IMR-90 (cell line): ENCODE measurements around the gene KLHL11. TPM values are rescaled to one million over a fixed set of nuclear protein-coding genes. Genes with fewer than 3 reads are reported as not detected.

ENCODE experiments used
- ATAC-seq: fragments of 200-7000 bp; cut with Tn5 transposase; 2 replicates; pipeline ENCODE4 v1.9.1; 2020; ENCODE audit warnings: low read depth, mild to moderate bottlenecking, moderate library complexity
- BruUV-seq: library from RNA; stranded (reverse); fragments of 400-500 nt; replicated peaks from 2 replicates; lab custom pipeline; 2021; lab: Mats Ljungman, UMichigan
- CTCF ChIA-PET: fragments of 300-600 bp; formaldehyde crosslinking; extraction: SDS; loops from one replicate; lab custom pipeline; 2021; ENCODE audit warnings: antibody characterized with exemption; lab: Yijun Ruan, JAX
- POLR2A ChIA-PET: fragments of 300-600 bp; sonication (Branson Sonifier 250); formaldehyde crosslinking; loops from one replicate; lab custom pipeline; 2022; ENCODE audit warnings: antibody characterized with exemption; ENCODE audit not compliant: unreplicated experiment; lab: Charles Lee
- DNase-seq: peaks from one replicate; pipeline ENCODE4 v3.0.0; 2013
- H2AFZ ChIP-seq: replicated peaks from 2 replicates; pipeline ENCODE3; 2013; ENCODE audit warnings: low read length, mild to moderate bottlenecking; ENCODE audit not compliant: poor library complexity
- H2AK5ac ChIP-seq: 2 replicates; pipeline ENCODE4 v1.6.1; 2013; ENCODE audit warnings: low read depth, low read length, inconsistent platforms
- H2AK9ac ChIP-seq: replicated peaks from 2 replicates; pipeline ENCODE3; 2013; ENCODE audit warnings: mild to moderate bottlenecking, low read depth, low read length, moderate library complexity; ENCODE audit not compliant: poor library complexity
- H2BK120ac ChIP-seq: 2 replicates; pipeline ENCODE4 v1.6.1; 2013; ENCODE audit warnings: low read depth, low read length, inconsistent platforms
- H2BK15ac ChIP-seq: 3 replicates; pipeline ENCODE4 v1.6.1; 2013; ENCODE audit warnings: low read depth, low read length, inconsistent platforms
- H2BK20ac ChIP-seq: 2 replicates; pipeline ENCODE4 v1.6.1; 2013; ENCODE audit warnings: low read depth, mild to moderate bottlenecking, inconsistent platforms, low read length, moderate library complexity
- H2BK5ac ChIP-seq: 2 replicates; pipeline ENCODE4 v1.6.1; 2013; ENCODE audit warnings: mild to moderate bottlenecking, low read depth, low read length, inconsistent platforms; ENCODE audit not compliant: poor library complexity, severe bottlenecking
- H3K14ac ChIP-seq: replicated peaks from 2 replicates; pipeline ENCODE4 v1.6.1; 2013; ENCODE audit warnings: low read depth, low read length, inconsistent platforms
- H3K18ac ChIP-seq: 2 replicates; pipeline ENCODE4 v1.6.1; 2013; ENCODE audit warnings: low read depth, low read length, control low read depth
- H3K23ac ChIP-seq: 2 replicates; pipeline ENCODE4 v1.6.1; 2013; ENCODE audit warnings: low read depth, low read length, inconsistent platforms
- H3K27ac ChIP-seq: 2 replicates; pipeline ENCODE4 v1.5.1; 2013; ENCODE audit warnings: mild to moderate bottlenecking, control low read depth, low read length; ENCODE audit not compliant: insufficient read depth
- H3K27me3 ChIP-seq: 2 replicates; pipeline ENCODE4 v1.6.1; 2013; ENCODE audit warnings: low read length; ENCODE audit not compliant: control insufficient read depth, insufficient read depth
- H3K36me3 ChIP-seq: 2 replicates; pipeline ENCODE4 v1.6.1; 2013; ENCODE audit warnings: low read length, mixed read lengths; ENCODE audit not compliant: control insufficient read depth, insufficient read depth
- H3K4ac ChIP-seq: 2 replicates; pipeline ENCODE4 v1.6.1; 2013; ENCODE audit warnings: low read depth, low read length, inconsistent platforms
- H3K4me1 ChIP-seq: 2 replicates; pipeline ENCODE4 v1.6.1; 2013; ENCODE audit warnings: low read length, mixed read lengths; ENCODE audit not compliant: control insufficient read depth, insufficient read depth
- H3K4me2 ChIP-seq: 2 replicates; pipeline ENCODE4 v1.6.1; 2013; ENCODE audit warnings: low read depth, mild to moderate bottlenecking, control low read depth, low read length, moderate library complexity
- H3K4me3 ChIP-seq: 2 replicates; pipeline ENCODE4 v1.5.1; 2013; ENCODE audit warnings: low read depth, mild to moderate bottlenecking, control low read depth, low read length, moderate library complexity; ENCODE audit not compliant: insufficient read depth
- H3K56ac ChIP-seq: 2 replicates; pipeline ENCODE4 v1.6.1; 2013; ENCODE audit warnings: low read length, inconsistent platforms; ENCODE audit not compliant: insufficient read depth; ENCODE audit errors: extremely low read depth
- H3K79me1 ChIP-seq, 2 experiments: 2 replicates each; pipeline ENCODE4 v1.6.1; 2013; ENCODE audit warnings: low read length in 2 of 2, inconsistent platforms in 1 of 2, low read depth in 1 of 2
- H3K9ac ChIP-seq: 2 replicates; pipeline ENCODE4 v1.6.1; 2013; ENCODE audit warnings: low read depth, low read length, control low read depth
- H3K9me1 ChIP-seq: 2 replicates; pipeline ENCODE4 v1.6.1; 2013; ENCODE audit warnings: low read length, inconsistent platforms; ENCODE audit not compliant: insufficient read depth
- H3K9me3 ChIP-seq: 2 replicates; pipeline ENCODE4 v1.6.1; 2013; ENCODE audit warnings: low read length; ENCODE audit not compliant: control insufficient read depth, insufficient read depth
- H4K20me1 ChIP-seq: 2 replicates; pipeline ENCODE4 v1.6.1; 2013; ENCODE audit warnings: low read length, inconsistent platforms; ENCODE audit not compliant: insufficient read depth
- H4K5ac ChIP-seq: 2 replicates; pipeline ENCODE4 v1.6.1; 2013; ENCODE audit warnings: mild to moderate bottlenecking, low read depth, low read length, control low read depth
- H4K8ac ChIP-seq, 2 experiments: 2 replicates each; pipeline ENCODE4 v1.6.1; 2013; ENCODE audit warnings: low read depth in 2 of 2, low read length in 2 of 2, control low read depth in 1 of 2, inconsistent platforms in 1 of 2
- H4K91ac ChIP-seq: 2 replicates; pipeline ENCODE4 v1.6.1; 2013; ENCODE audit warnings: low read depth, low read length, inconsistent platforms; ENCODE audit not compliant: insufficient read depth
- CEBPB ChIP-seq: IDR thresholded peaks from 2 replicates; pipeline ENCODE4 v1.6.1; 2012; ENCODE audit warnings: low read depth, low read length, improper control_type of control experiment
- CHD1 ChIP-seq: IDR thresholded peaks from 2 replicates; pipeline ENCODE4 v1.6.1; 2012; ENCODE audit warnings: low read depth, low read length, improper control_type of control experiment
- WGBS, 2 experiments: methylation state at CpG; one replicate each; pipeline versions ENCODE4 v1.1.5 to v1.1.7; 2013; ENCODE audit warnings: missing lambda C conversion rate in 2 of 2; ENCODE audit not compliant: insufficient read length in 1 of 2; ENCODE audit errors: extremely low coverage in 2 of 2; 5-methylcytosine and 5-hydroxymethylcytosine counted together
- dilution Hi-C: fragments of 300-500 bp; cut with HindIII; formaldehyde crosslinking; loops from one replicate; pipeline ENCODE4 v1.14.3; 2018; ENCODE audit warnings: low sequenced_read_pairs; ENCODE audit not compliant: unreplicated experiment
- in situ Hi-C: fragments of 300-500 bp; cut with MboI; formaldehyde crosslinking; loops from 3 replicates; pipeline ENCODE4 v1.14.3; 2019; ENCODE audit warnings: low sequenced_read_pairs, inconsistent platforms, mixed read lengths
- intact Hi-C: fragments of 100-400 bp; cut with micrococcal nuclease; formaldehyde crosslinking; loops from 2 replicates; pipeline ENCODE4 v1.10.0; 2022
- polyA plus RNA-seq, 3 experiments: library from polyadenylated mRNA; depleted of rRNA; stranded (reverse); fragments of >200 nt; gene quantifications; 2 replicates each; pipeline ENCODE4 v1.2.3, GENCODE V29; 2012; ENCODE audit warnings: low replicate concordance in 1 of 3
- total RNA-seq: library from RNA; depleted of rRNA; stranded (reverse); fragments of >200 nt; gene quantifications from 2 replicates; pipeline ENCODE4 v1.2.3, GENCODE V29; 2012

Gene KLHL11
- total and polyA plus RNA-seq, 2 of the 4 experiments (the other 2 are of a cell fraction), result 4.1 to 38.5 TPM

DNA sequence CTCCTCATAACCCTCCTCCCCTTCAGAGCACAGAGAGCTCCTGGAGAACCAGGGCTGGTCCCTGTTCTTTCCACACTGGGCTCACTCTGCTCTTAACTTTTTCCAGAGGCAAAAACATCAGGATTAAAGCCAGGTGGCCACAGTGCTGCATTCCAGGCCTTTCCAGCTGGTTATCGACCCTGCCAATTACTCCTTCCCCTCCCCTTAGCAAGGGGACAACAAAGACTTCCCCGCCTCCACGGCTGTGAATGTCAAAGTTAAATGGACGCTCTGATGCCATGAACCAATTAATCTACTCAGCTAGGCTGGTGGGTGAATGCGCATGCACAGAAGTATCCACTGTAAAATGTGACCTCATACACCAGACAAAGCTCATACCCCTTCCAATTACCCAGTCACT, 30.4 kb upstream of the KLHL11 start:
- peaks cover 28% of the 10 kb centered on the region for H3K9me1 ChIP-seq
- H4K20me1 ChIP-seq, result peaks cover 57% of the 10 kb centered on the region
- H3K4me1 ChIP-seq, result peaks cover 18% of the 10 kb centered on the region
- no peaks in the 10 kb centered on the region for H3K9me3 ChIP-seq
- no peak overlapping the region for H4K8ac ChIP-seq
- ATAC-seq, result peak; percentile 22
- H2BK5ac ChIP-seq, result peak overlapping the region; percentile 27
- H3K18ac ChIP-seq, result no peak overlapping the region; the same call in 1 of the 2 replicates
- H3K36me3 ChIP-seq, result peaks cover 80% of the 10 kb centered on the region
- no peak overlapping the region for H2AK9ac ChIP-seq
- no peak overlapping the region for H3K14ac ChIP-seq
- peak overlapping the region; percentile 39; the same call in 1 of the 2 replicates for H2AK5ac ChIP-seq
- H2AFZ ChIP-seq, result no peak overlapping the region
- peak overlapping the region; percentile 30; the same call in 1 of the 2 replicates for H3K4ac ChIP-seq
- dilution Hi-C loops (no loop called here), intact Hi-C loops (no loop called here), in situ Hi-C loops (no loop called here)
- no peak overlapping the region for H3K56ac ChIP-seq
- no peak overlapping the region for H3K4me2 ChIP-seq
- H3K9ac ChIP-seq, result no peak overlapping the region
- 47% methylated on average over 4 of the region's 5 CpGs; no CpG with 5 or more reads in 1 of the 2 experiments for WGBS, 2 experiments
- H3K4me3 ChIP-seq, result no peak overlapping the region
- H3K27me3 ChIP-seq, result no peaks in the 10 kb centered on the region
- BruUV-seq, result no TSS peak
- ChIA-PET POLR2A (interaction anchor here (0.5 kb wide), 1 partner anchor 1368 kb away, joined by 6 read pairs; no protein-coding TSS in a partner anchor), CTCF (interaction anchor here (0.9 kb wide), 1 partner anchor 70 kb away, joined by 3 read pairs; no protein-coding TSS in a partner anchor)
- H3K79me1 ChIP-seq, result peaks cover 29 to 82% of the 10 kb centered on the region in 2 experiments
- 0 out of 2 replicates have a peak overlapping the region, but pooled peaks have one; percentile 10 for H2BK120ac ChIP-seq
- no peak for TF ChIP-seq CEBPB
- TF ChIP-seq CHD1, result no peak
- H2BK20ac ChIP-seq, result no peak overlapping the region
- DNase-seq, result peak; percentile 27
- H2BK15ac ChIP-seq, result no peak overlapping the region
- H3K23ac ChIP-seq, result no peak overlapping the region
- H4K91ac ChIP-seq, result no peak overlapping the region
- no peak overlapping the region for H4K5ac ChIP-seq
- peak overlapping the region; percentile 75; the same call in 1 of the 2 replicates for H3K27ac ChIP-seq
